HepG2 (cell line): ENCODE measurements around the gene DNAAF8. TPM values are rescaled to one million over a fixed set of nuclear protein-coding genes. Genes with fewer than 3 reads are reported as not detected.
A peak's percentile ranks its signal among the peaks of the same experiment; 100 is the strongest.

Source experiments
- ATRX ChIP-seq: sonication (generic); formaldehyde crosslinking; IDR thresholded peaks from 2 replicates; pipeline ENCODE4 v1.4.0; 2020; ENCODE audit warnings: missing genetic modification reagents, borderline replicate concordance
- CBX1 ChIP-seq: IDR thresholded peaks from one replicate; pipeline ENCODE4 v1.6.1; 2016; ENCODE audit warnings: antibody characterized with exemption, low read depth
- CEBPG ChIP-seq: IDR thresholded peaks from 2 replicates; pipeline ENCODE4 v1.6.1; 2016
- CREM ChIP-seq, 2 experiments: sonication (generic) in 1 of 2; formaldehyde crosslinking in 1 of 2; IDR thresholded peaks; 2 replicates each; pipeline versions ENCODE4 v1.4.0 to v1.6.1; 2016 to 2020; ENCODE audit warnings: antibody characterized with exemption in 1 of 2, mild to moderate bottlenecking in 1 of 2, missing genetic modification reagents in 1 of 2
- FIP1L1 ChIP-seq: fragments of 200-400 bp; formaldehyde crosslinking; IDR thresholded peaks from 2 replicates; pipeline ENCODE4 v1.6.1; 2018; ENCODE audit warnings: low read depth, mild to moderate bottlenecking, low read length, moderate library complexity, borderline replicate concordance; ENCODE audit not compliant: insufficient read depth
- GPN1 ChIP-seq: sonication (generic); formaldehyde crosslinking; IDR thresholded peaks from 2 replicates; pipeline ENCODE4 v1.5.1; 2020; ENCODE audit warnings: missing genetic modification reagents, borderline replicate concordance
- MAF1 ChIP-seq: sonication (generic); formaldehyde crosslinking; IDR thresholded peaks from 2 replicates; pipeline ENCODE4 v1.5.0; 2020; ENCODE audit warnings: missing genetic modification reagents, borderline replicate concordance
- NR2F2 ChIP-seq: IDR thresholded peaks from 2 replicates; pipeline ENCODE4 v1.6.1; 2012; ENCODE audit warnings: low read depth, inconsistent platforms, borderline replicate concordance
- PAXIP1 ChIP-seq: sonication (generic); formaldehyde crosslinking; conservative IDR thresholded peaks from 2 replicates; pipeline ENCODE4 v1.4.0; 2020; ENCODE audit warnings: mild to moderate bottlenecking, missing genetic modification reagents, moderate library complexity
- RBM39 ChIP-seq: fragments of 200-400 bp; formaldehyde crosslinking; IDR thresholded peaks from one replicate; pipeline ENCODE4 v1.6.1; 2018; ENCODE audit warnings: antibody characterized with exemption, mild to moderate bottlenecking, low read depth, low read length; ENCODE audit not compliant: poor library complexity, severe bottlenecking
- RCOR2 ChIP-seq: IDR thresholded peaks from 2 replicates; pipeline ENCODE4 v1.6.1; 2016; ENCODE audit warnings: missing biosample characterization, missing genetic modification reagents
- U2AF2 ChIP-seq: fragments of 200-400 bp; formaldehyde crosslinking; IDR thresholded peaks from 2 replicates; pipeline ENCODE4 v1.6.1; 2017; ENCODE audit warnings: low read depth, mild to moderate bottlenecking, low read length
- ZNF256 ChIP-seq: sonication (generic); formaldehyde crosslinking; conservative IDR thresholded peaks from 2 replicates; pipeline ENCODE4 v1.4.0; 2020; ENCODE audit warnings: missing genetic modification reagents
- ZNF264 ChIP-seq: sonication (generic); formaldehyde crosslinking; IDR thresholded peaks from 2 replicates; pipeline ENCODE4 v1.4.0; 2020; ENCODE audit warnings: missing genetic modification reagents
- ZNF513 ChIP-seq: sonication (generic); formaldehyde crosslinking; conservative IDR thresholded peaks from 2 replicates; pipeline ENCODE4 v1.5.0; 2020; ENCODE audit warnings: missing genetic modification reagents
- ZNF766 ChIP-seq: sonication (generic); formaldehyde crosslinking; IDR thresholded peaks from 2 replicates; pipeline ENCODE4 v1.5.0; 2020; ENCODE audit warnings: missing genetic modification reagents, borderline replicate concordance
- ZNF768 ChIP-seq: sonication (generic); formaldehyde crosslinking; IDR thresholded peaks from 2 replicates; pipeline ENCODE4 v1.4.0; 2020; ENCODE audit warnings: missing genetic modification reagents
- ZNF775 ChIP-seq: sonication (generic); formaldehyde crosslinking; IDR thresholded peaks from 2 replicates; pipeline ENCODE4 v1.4.0; 2020; ENCODE audit warnings: missing genetic modification reagents, mild to moderate bottlenecking, moderate library complexity, borderline replicate concordance
- ZNF792 ChIP-seq: IDR thresholded peaks from 2 replicates; pipeline ENCODE4 v1.6.1; 2016
- ZNF883 ChIP-seq: sonication (generic); formaldehyde crosslinking; IDR thresholded peaks from 2 replicates; pipeline ENCODE4 v1.5.1; 2020; ENCODE audit warnings: mild to moderate bottlenecking, missing genetic modification reagents; ENCODE audit errors: not compliant biosample characterization
- polyA plus RNA-seq, 8 experiments: library from polyadenylated mRNA; depleted of rRNA in 3 of 8; stranded (reverse) in 7 of 8; unstranded in 1 of 8; fragments of >200 nt; fragmentation: Illumina TruSeq in 4 of 8; extraction: Trizol in 4 of 8; gene quantifications; 2 replicates each; pipeline versions ENCODE4 v1.2.1 to v1.2.3, GENCODE V29; 2011 to 2016; ENCODE audit warnings: low read depth in 4 of 8, missing spikeins in 1 of 8, mixed read lengths in 1 of 8; ENCODE audit not compliant: insufficient read depth in 1 of 8
- total RNA-seq, 5 experiments: library from RNA; depleted of rRNA; stranded (reverse); fragments of >200 nt; fragmentation: Illumina TruSeq; extraction: Trizol; gene quantifications; 2 replicates each; pipeline ENCODE4 v1.2.3, GENCODE V29; 2016; ENCODE audit warnings: low read depth in 1 of 5
- TF ChIP-seq, protein P1 (sequence below): IDR thresholded peaks from 2 replicates; pipeline ENCODE4 v1.6.1; 2018; ENCODE audit warnings: missing genetic modification reagents, mild to moderate bottlenecking, missing compliant biosample characterization
- TF ChIP-seq, protein P2 (sequence below): sonication (generic); formaldehyde crosslinking; IDR thresholded peaks from 2 replicates; pipeline ENCODE4 v1.5.0; 2020; ENCODE audit warnings: missing genetic modification reagents
- TF ChIP-seq, protein P3 (sequence below): IDR thresholded peaks from 2 replicates; pipeline ENCODE4 v1.6.1; 2016; ENCODE audit warnings: low read depth, borderline replicate concordance

DNAAF8 gene
- total and polyA plus RNA-seq, 2 of the 13 experiments (the other 11 are each of a cell fraction or from before 2014, with no cell fraction given), result 0.44 TPM; not detected in 1

GRCh38 chr16:4734063-4734729 lies at the start of gene DNAAF8, which contains the start of gene ANKS3 (continued):
- TF ChIP-seq ZNF513 (CRISPR knock-in tag) (no peak), FIP1L1 (no peak), RBM39 (peak; percentile 30), ZNF792 (no peak), ZNF768 (no peak), PAXIP1 (CRISPR knock-in tag) (peak; percentile 64), ATRX (CRISPR knock-in tag) (no peak), ZNF264 (no peak), CREM (IDR thresholded peaks at IDR 0.05) (peak; percentile 50), CREM (CRISPR knock-in tag; IDR thresholded peaks at IDR 0.05) (no peak), RCOR2 (CRISPR knock-in tag) (no peak), U2AF2 (no peak), GPN1 (no peak), ZNF775 (CRISPR knock-in tag) (no peak), ZNF766 (CRISPR knock-in tag) (peak; percentile 36; the same call in 1 of the 2 replicates), MAF1 (CRISPR knock-in tag) (no peak; the same call in 1 of the 2 replicates), NR2F2 (no peak), CEBPG (no peak), ZNF883 (peak; percentile 74), ZNF256 (CRISPR knock-in tag) (0 out of 2 replicates have a peak, but pooled peaks have one; percentile 48), CBX1 (peak; percentile 48)
- TF ChIP-seq, protein P1, sequence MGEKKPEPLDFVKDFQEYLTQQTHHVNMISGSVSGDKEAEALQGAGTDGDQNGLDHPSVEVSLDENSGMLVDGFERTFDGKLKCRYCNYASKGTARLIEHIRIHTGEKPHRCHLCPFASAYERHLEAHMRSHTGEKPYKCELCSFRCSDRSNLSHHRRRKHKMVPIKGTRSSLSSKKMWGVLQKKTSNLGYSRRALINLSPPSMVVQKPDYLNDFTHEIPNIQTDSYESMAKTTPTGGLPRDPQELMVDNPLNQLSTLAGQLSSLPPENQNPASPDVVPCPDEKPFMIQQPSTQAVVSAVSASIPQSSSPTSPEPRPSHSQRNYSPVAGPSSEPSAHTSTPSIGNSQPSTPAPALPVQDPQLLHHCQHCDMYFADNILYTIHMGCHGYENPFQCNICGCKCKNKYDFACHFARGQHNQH, result peak; percentile 55; the same call in 1 of the 2 replicates
- TF ChIP-seq, protein P2, sequence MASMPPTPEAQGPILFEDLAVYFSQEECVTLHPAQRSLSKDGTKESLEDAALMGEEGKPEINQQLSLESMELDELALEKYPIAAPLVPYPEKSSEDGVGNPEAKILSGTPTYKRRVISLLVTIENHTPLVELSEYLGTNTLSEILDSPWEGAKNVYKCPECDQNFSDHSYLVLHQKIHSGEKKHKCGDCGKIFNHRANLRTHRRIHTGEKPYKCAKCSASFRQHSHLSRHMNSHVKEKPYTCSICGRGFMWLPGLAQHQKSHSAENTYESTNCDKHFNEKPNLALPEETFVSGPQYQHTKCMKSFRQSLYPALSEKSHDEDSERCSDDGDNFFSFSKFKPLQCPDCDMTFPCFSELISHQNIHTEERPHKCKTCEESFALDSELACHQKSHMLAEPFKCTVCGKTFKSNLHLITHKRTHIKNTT (CRISPR knock-in tag), result no peak
- TF ChIP-seq, protein P3, sequence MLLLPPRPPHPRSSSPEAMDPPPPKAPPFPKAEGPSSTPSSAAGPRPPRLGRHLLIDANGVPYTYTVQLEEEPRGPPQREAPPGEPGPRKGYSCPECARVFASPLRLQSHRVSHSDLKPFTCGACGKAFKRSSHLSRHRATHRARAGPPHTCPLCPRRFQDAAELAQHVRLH (CRISPR knock-in tag), result 0 out of 2 replicates have a peak, but pooled peaks have one; percentile 42
